H1 (cell line): Measurements from ENCODE around the gene GALNT1. TPM values are rescaled to one million over a fixed set of nuclear protein-coding genes. Genes with fewer than 3 reads are reported as not detected.

Source experiments
- CTCF ChIA-PET: fragments of 300-600 bp; sonication (Branson Sonifier 250); formaldehyde crosslinking; loops from one replicate; lab custom pipeline; 2021; ENCODE audit not compliant: partially characterized antibody; lab: Charles Lee
- POLR2A ChIA-PET: fragments of 300-600 bp; sonication (Branson Sonifier 250); formaldehyde crosslinking; loops from one replicate; lab custom pipeline; 2021; ENCODE audit warnings: inconsistent platforms; ENCODE audit not compliant: partially characterized antibody; lab: Charles Lee
- DNase-seq, 2 experiments: peaks; one replicate each; pipeline versions ENCODE4 v3.0.0 to v3.0.0-alpha.2; 2010 to 2022; ENCODE audit warnings: low spot score in 2 of 2, low read depth in 1 of 2, mixed read lengths in 1 of 2
- FAIRE-seq: peaks from 2 replicates; lab custom pipeline; 2011; peaks lifted over from hg19 to GRCh38; lab: Jason Lieb, UNC
- H2AFZ ChIP-seq: 2 replicates; pipeline ENCODE4 v1.8.1; 2012; ENCODE audit warnings: low read length, inconsistent platforms
- H2AK5ac ChIP-seq: 2 replicates; pipeline ENCODE4 v1.6.1; 2013; ENCODE audit warnings: low read depth, low read length
- H2BK120ac ChIP-seq: replicated peaks from 2 replicates; pipeline ENCODE3; 2013; ENCODE audit warnings: low read depth, low read length, inconsistent platforms
- H2BK12ac ChIP-seq: 2 replicates; pipeline ENCODE4 v1.6.1; 2013; ENCODE audit warnings: low read depth, low read length
- H2BK15ac ChIP-seq: 2 replicates; pipeline ENCODE4 v1.6.1; 2013; ENCODE audit warnings: low read length
- H2BK20ac ChIP-seq: 2 replicates; pipeline ENCODE4 v1.6.1; 2013; ENCODE audit warnings: low read length
- H2BK5ac ChIP-seq: 2 replicates; pipeline ENCODE4 v1.6.1; 2013; ENCODE audit warnings: low read depth, low read length
- H3K14ac ChIP-seq: 2 replicates; pipeline ENCODE4 v1.6.1; 2013; ENCODE audit warnings: inconsistent platforms; ENCODE audit not compliant: insufficient read length
- H3K18ac ChIP-seq: 2 replicates; pipeline ENCODE4 v1.6.1; 2013; ENCODE audit warnings: low read length; ENCODE audit errors: extremely low read depth
- H3K23ac ChIP-seq: 2 replicates; pipeline ENCODE4 v1.6.1; 2013; ENCODE audit warnings: inconsistent platforms; ENCODE audit not compliant: insufficient read length
- H3K23me2 ChIP-seq: 2 replicates; pipeline ENCODE4 v1.6.1; 2013; ENCODE audit warnings: low read depth, low read length
- H3K27ac ChIP-seq: 2 replicates; pipeline ENCODE4 v1.6.1; 2011; ENCODE audit warnings: low read depth, low read length, inconsistent platforms
- H3K27me3 ChIP-seq, 4 experiments: replicated peaks in 1 of 4; 1 replicate in 1 of 4; 2 replicates in 3 of 4; pipeline versions ENCODE4 v1.6.1 to v1.8.1; 2011 to 2013; ENCODE audit warnings: low read length in 3 of 4, mild to moderate bottlenecking in 3 of 4, inconsistent platforms in 2 of 4, mixed read lengths in 2 of 4, moderate library complexity in 1 of 4; ENCODE audit not compliant: control insufficient read depth in 3 of 4, insufficient read depth in 3 of 4; ENCODE audit errors: extremely low read depth in 1 of 4
- H3K36me3 ChIP-seq, 4 experiments: 2 replicates each; pipeline versions ENCODE4 v1.6.1 to v1.8.1; 2011 to 2013; ENCODE audit warnings: mild to moderate bottlenecking in 4 of 4, low read length in 3 of 4, moderate library complexity in 2 of 4, control low read depth in 1 of 4, inconsistent platforms in 1 of 4; ENCODE audit not compliant: insufficient read depth in 4 of 4, control insufficient read depth in 2 of 4
- H3K4ac ChIP-seq: replicated peaks from 2 replicates; pipeline ENCODE3; 2013; ENCODE audit warnings: low read length, low read depth, mixed read lengths, inconsistent platforms; ENCODE audit not compliant: insufficient read length
- H3K4me1 ChIP-seq, 4 experiments: replicated peaks in 1 of 4; 1 replicate in 1 of 4; 2 replicates in 3 of 4; pipeline versions ENCODE4 v1.6.1 to v1.8.1; 2011 to 2013; ENCODE audit warnings: low read length in 3 of 4, inconsistent platforms in 2 of 4, mixed read lengths in 1 of 4; ENCODE audit not compliant: insufficient read depth in 4 of 4, control insufficient read depth in 3 of 4
- H3K4me2 ChIP-seq, 2 experiments: 2 replicates each; pipeline versions ENCODE4 v1.6.1 to v1.8.1; 2011 to 2013; ENCODE audit warnings: low read depth in 2 of 2, low read length in 2 of 2, control low read depth in 1 of 2, inconsistent platforms in 1 of 2, mild to moderate bottlenecking in 1 of 2; ENCODE audit not compliant: insufficient read depth in 1 of 2
- H3K4me3 ChIP-seq, 4 experiments: fragments of 200-600, 300-600 bp in 1 of 4; sonication (generic), shearing (Covaris generic), sonication (Bioruptor Twin) in 1 of 4; 2 replicates each; pipeline versions ENCODE4 v1.5.1 to v1.8.1; 2011 to 2016; ENCODE audit warnings: low read length in 4 of 4, low read depth in 3 of 4, control low read depth in 2 of 4, inconsistent platforms in 2 of 4, mild to moderate bottlenecking in 2 of 4, mixed read lengths in 1 of 4, moderate library complexity in 1 of 4; ENCODE audit not compliant: insufficient read depth in 2 of 4; ENCODE audit errors: extremely low read depth in 1 of 4
- H3K56ac ChIP-seq: replicated peaks from 2 replicates; pipeline ENCODE3; 2013; ENCODE audit warnings: low read depth, mild to moderate bottlenecking, mixed read lengths, low read length, inconsistent platforms; ENCODE audit not compliant: insufficient read length
- H3K79me1 ChIP-seq: 2 replicates; pipeline ENCODE4 v1.6.1; 2013; ENCODE audit warnings: low read depth, low read length, control low read depth
- H3K79me2 ChIP-seq, 2 experiments: 2 replicates each; pipeline versions ENCODE4 v1.6.1 to v1.8.1; 2012 to 2013; ENCODE audit warnings: low read length in 2 of 2, mild to moderate bottlenecking in 2 of 2, inconsistent platforms in 1 of 2; ENCODE audit not compliant: insufficient read depth in 2 of 2, control insufficient read depth in 1 of 2
- H3K9ac ChIP-seq, 4 experiments: replicated peaks in 1 of 4; 1 replicate in 1 of 4; 2 replicates in 3 of 4; pipeline versions ENCODE4 v1.6.1 to v1.8.1; 2011 to 2013; ENCODE audit warnings: low read depth in 3 of 4, low read length in 3 of 4, control low read depth in 2 of 4, mild to moderate bottlenecking in 2 of 4, moderate library complexity in 2 of 4, inconsistent platforms in 1 of 4; ENCODE audit errors: extremely low read depth in 1 of 4
- H3K9me3 ChIP-seq, 2 experiments: 2 replicates each; pipeline versions ENCODE4 v1.6.1 to v1.8.1; 2012 to 2013; ENCODE audit warnings: mild to moderate bottlenecking in 2 of 2, moderate library complexity in 2 of 2, control low read depth in 1 of 2, inconsistent platforms in 1 of 2, low read depth in 1 of 2, low read length in 1 of 2, mixed read lengths in 1 of 2; ENCODE audit not compliant: insufficient read depth in 2 of 2
- H4K20me1 ChIP-seq, 2 experiments: replicated peaks in 1 of 2; 2 replicates each; pipeline versions ENCODE3 to v1.8.1; 2011 to 2013; ENCODE audit warnings: inconsistent platforms in 2 of 2, low read length in 2 of 2, mild to moderate bottlenecking in 1 of 2; ENCODE audit not compliant: insufficient read depth in 2 of 2, control insufficient read depth in 1 of 2
- H4K5ac ChIP-seq: 2 replicates; pipeline ENCODE4 v1.6.1; 2013; ENCODE audit warnings: low read length, low read depth, mixed read lengths, inconsistent platforms; ENCODE audit not compliant: insufficient read length
- H4K8ac ChIP-seq: 2 replicates; pipeline ENCODE4 v1.8.0; 2013; ENCODE audit warnings: mild to moderate bottlenecking, moderate library complexity, low read length, inconsistent platforms; ENCODE audit not compliant: insufficient read depth; ENCODE audit errors: extremely low read depth
- H4K91ac ChIP-seq: replicated peaks from 2 replicates; pipeline ENCODE3; 2013; ENCODE audit warnings: low read length, mixed read lengths, inconsistent platforms; ENCODE audit not compliant: insufficient read length
- ATF2 ChIP-seq: IDR thresholded peaks from 2 replicates; pipeline ENCODE4 v1.6.1; 2012; ENCODE audit warnings: low read length, inconsistent platforms
- ATF3 ChIP-seq: IDR thresholded peaks from 2 replicates; pipeline ENCODE4 v1.6.1; 2011; ENCODE audit warnings: low read depth, mild to moderate bottlenecking, low read length; ENCODE audit not compliant: insufficient read depth
- MAFK ChIP-seq: IDR thresholded peaks from 2 replicates; pipeline ENCODE4 v1.6.1; 2012; ENCODE audit warnings: low read depth, mild to moderate bottlenecking, improper control_type of control experiment, low read length
- NANOG ChIP-seq: IDR thresholded peaks from 2 replicates; pipeline ENCODE4 v1.6.1; 2011; ENCODE audit warnings: low read length, low read depth, mild to moderate bottlenecking, inconsistent platforms; ENCODE audit not compliant: insufficient read depth, poor library complexity, severe bottlenecking
- POLR2AphosphoS5 ChIP-seq: IDR thresholded peaks from 2 replicates; pipeline ENCODE4 v1.6.1; 2011; ENCODE audit warnings: low read depth, low read length
- RAD21 ChIP-seq, 2 experiments: IDR thresholded peaks in 1 of 2; conservative IDR thresholded peaks in 1 of 2; 2 replicates each; pipeline ENCODE4 v1.6.1; 2011; ENCODE audit warnings: low read depth in 2 of 2, low read length in 2 of 2, improper control_type of control experiment in 1 of 2, inconsistent platforms in 1 of 2, mild to moderate bottlenecking in 1 of 2, moderate library complexity in 1 of 2
- RBBP5 ChIP-seq: IDR thresholded peaks from 2 replicates; pipeline ENCODE4 v1.7.1; 2012; ENCODE audit warnings: low read depth, mild to moderate bottlenecking, inconsistent platforms, low read length, moderate library complexity, borderline replicate concordance
- RFX5 ChIP-seq: IDR thresholded peaks from 2 replicates; pipeline ENCODE4 v1.6.1; 2011; ENCODE audit warnings: low read depth, low read length, improper control_type of control experiment, borderline replicate concordance
- SP2 ChIP-seq: IDR thresholded peaks from 2 replicates; pipeline ENCODE4 v1.6.1; 2012; ENCODE audit warnings: mild to moderate bottlenecking, low read length, inconsistent platforms
- TAF7 ChIP-seq: optimal IDR thresholded peaks from 2 replicates; pipeline ENCODE3; 2011; ENCODE audit warnings: low read depth, mild to moderate bottlenecking, inconsistent platforms, low read length, moderate library complexity, borderline replicate concordance
- TEAD4 ChIP-seq: IDR thresholded peaks from 2 replicates; pipeline ENCODE4 v1.6.1; 2012; ENCODE audit warnings: low read depth, low read length, inconsistent platforms, mixed read lengths
- WGBS, 2 experiments: shearing (Covaris generic) in 1 of 2; methylation state at CpG; one replicate each; pipeline versions ENCODE4 v1.1.6 to v1.1.7; 2013 to 2015; ENCODE audit warnings: low lambda C conversion rate in 2 of 2, mixed read lengths in 2 of 2, inconsistent platforms in 1 of 2, low coverage in 1 of 2, missing lambda C conversion rate in 1 of 2; ENCODE audit not compliant: insufficient replicate concordance in 2 of 2, insufficient coverage in 1 of 2, insufficient read length in 1 of 2; ENCODE audit errors: extremely low coverage in 1 of 2, missing lambda C conversion rate in 1 of 2; 5-methylcytosine and 5-hydroxymethylcytosine counted together
- polyA plus RNA-seq, 7 experiments: library from polyadenylated mRNA; depleted of rRNA in 3 of 7; stranded (reverse) in 5 of 7; unstranded in 2 of 7; fragments of >200 nt in 5 of 7; fragments of 200-250 nt in 2 of 7; gene quantifications; 1 replicate in 5 of 7; 2 replicates in 1 of 7; 4 replicates in 1 of 7; pipeline versions ENCODE4 v1.2.1 to v1.2.3, GENCODE V29; 2011 to 2013; ENCODE audit warnings: missing spikeins in 2 of 7, mixed read lengths in 2 of 7
- total RNA-seq: library from RNA; stranded (reverse); fragmentation: NEBNext Ultra II Directional; extraction: Animal tissue kit (Norgen Biotek cat#: 25700); gene quantifications from 2 replicates; pipeline ENCODE4 v1.2.1, GENCODE V29; 2021

The GALNT1 gene
- total and polyA plus RNA-seq, 2 of the 8 experiments (the other 6 are each of a cell fraction or from before 2014, with no cell fraction given) = 22.4 to 101 TPM

GRCh38 chr18:35590935-35591334, 9.4 kb downstream of the GALNT1 start:
- Histone ChIP-seq H3K79me1 (peaks cover 6% of the 10 kb centered on the region), H2BK5ac (no peak overlapping the region), H3K36me3 (no peaks in the 10 kb centered on the region), H2AFZ (no peak overlapping the region), H3K79me2 (peaks cover 8 to 97% of the 10 kb centered on the region in 2 experiments), H2BK12ac (no peak overlapping the region), H2AK5ac (no peak overlapping the region), H2BK120ac (no peak overlapping the region), H3K23ac (no peak overlapping the region), H3K9ac (no peak overlapping the region), H4K91ac (no peak overlapping the region), H3K4ac (no peak overlapping the region), H3K56ac (no peak overlapping the region), H4K5ac (no peak overlapping the region), H3K27me3 (no peaks in the 10 kb centered on the region), H4K20me1 (peaks cover 0 to 3% of the 10 kb centered on the region in 2 experiments), H3K18ac (no peak overlapping the region), H3K4me2 (no peak overlapping the region), H3K4me1 (peaks cover 0 to 11% (median 4%) of the 10 kb centered on the region in 4 experiments; a peak in 3 of 7 replicates), H2BK15ac (no peak overlapping the region), H3K9me3 (peaks cover 0 to 9% of the 10 kb centered on the region in 2 experiments; a peak in 2 of 4 replicates), H3K14ac (no peak overlapping the region), H4K8ac (no peak overlapping the region), H3K27ac (no peak overlapping the region), H3K23me2 (no peaks in the 10 kb centered on the region; the same call in 1 of the 2 replicates), H3K4me3 (no peak overlapping the region), H2BK20ac (no peak overlapping the region)
- FAIRE-seq (no peak), DNase-seq (no peak)
- ChIA-PET POLR2A (interaction anchor here (1.8 kb wide), 1 partner anchor 8 kb away, joined by 8 read pairs; the partner anchor contains the start of gene GALNT1), CTCF (interaction anchor here (1.0 kb wide), 1 partner anchor 206 kb away, joined by 3 read pairs; no protein-coding TSS in a partner anchor)
- 90% methylated on average over 1 of the region's 1 CpG; no CpG with 5 or more reads in 1 of the 2 experiments for WGBS, 2 experiments
- no peak for TF ChIP-seq POLR2AphosphoS5
- no peak for TF ChIP-seq ATF3
- TF ChIP-seq NANOG = no peak
- no peak for TF ChIP-seq RFX5
- no peak for TF ChIP-seq RBBP5
- no peak for TF ChIP-seq MAFK
- no peak for TF ChIP-seq TEAD4
- no peak for TF ChIP-seq RAD21 (IDR thresholded peaks at IDR 0.05 in 1 of 2, conservative IDR thresholded peaks at IDR 0.05 in 1 of 2; ENCODE audit: low read depth in 2 of 2, low read length in 2 of 2)
- TF ChIP-seq TAF7 = no peak
- no peak for TF ChIP-seq ATF2
- no peak for TF ChIP-seq SP2
